ENCODE results near the gene PAPPA2. TPM values are rescaled to one million over a fixed set of nuclear protein-coding genes. Genes with fewer than 3 reads are reported as not detected.

PAPPA2 gene
- total and polyA plus RNA-seq, 2 donors (not counting 1 experiment from before 2014, with no cell fraction given): not detected

- no peaks in the 10 kb centered on the region for H3K4me1 Mint-ChIP-seq
- no peaks in the 10 kb centered on the region for H3K9me3 Mint-ChIP-seq (ENCODE audit: insufficient read depth)
- Histone ChIP-seq H3K9me3 (ENCODE audit: control extremely low read depth in 1 of 3, control insufficient read depth in 2 of 3, insufficient read depth in 1 of 3, low read length in 2 of 3) (no peaks in the 10 kb centered on the region), H4K20me1 (ENCODE audit: control insufficient read depth, insufficient read depth, low read length, poor library complexity, severe bottlenecking) (no peaks in the 10 kb centered on the region), H3K4me2 (replicated peaks; ENCODE audit: low read depth, low read length, poor library complexity, severe bottlenecking) (no peak overlapping the region), H3K79me2 (ENCODE audit: control insufficient read depth, insufficient read depth, low read length) (no peaks in the 10 kb centered on the region), H3K27me3 (replicated peaks in 1 of 4; ENCODE audit: control extremely low read depth in 1 of 4, control insufficient read depth in 3 of 4, insufficient read depth in 4 of 4, low read length in 3 of 4) (no peaks in the 10 kb centered on the region), H3K4me3 (ENCODE audit: control extremely low read depth in 1 of 5, extremely low read depth in 1 of 5, insufficient read depth in 1 of 5, low read depth in 2 of 5, low read length in 4 of 5) (no peak overlapping the region), H3K4me1 (ENCODE audit: control insufficient read depth in 2 of 2, insufficient read depth in 2 of 2, low read length in 2 of 2) (no peaks in the 10 kb centered on the region), H3K9ac (ENCODE audit: low read length) (no peak overlapping the region), H3K36me3 (replicated peaks in 1 of 2; ENCODE audit: control extremely low read depth in 1 of 2, control insufficient read depth in 1 of 2, extremely low read depth in 1 of 2, insufficient read depth in 2 of 2, low read length in 1 of 2) (no peaks in the 10 kb centered on the region), H3K27ac (ENCODE audit: low read length in 2 of 2) (no peak overlapping the region), H2AFZ (ENCODE audit: insufficient read depth, low read depth, low read length, poor library complexity, severe bottlenecking) (no peak overlapping the region)
- ATAC-seq (ENCODE audit: low read depth) (no peak), DNase-seq (no peak)
- ChIA-PET CTCF (no interaction called here), POLR2A (no interaction called here)
- 90% methylated on average over 2 of the region's 2 CpGs for WGBS (ENCODE audit: insufficient coverage)
- TF ChIP-seq CTCF (IDR thresholded peaks at IDR 0.05): no peak
- TF ChIP-seq EZH2 (IDR thresholded peaks at IDR 0.05; ENCODE audit: borderline replicate concordance, insufficient read depth, low read depth, low read length, poor library complexity, severe bottlenecking): no peak
- H3K27ac Mint-ChIP-seq: no peak overlapping the region
- H3K27me3 Mint-ChIP-seq: peaks cover 4% of the 10 kb centered on the region
- intact Hi-C loops (cut with micrococcal nuclease): no loop called here
- no peak overlapping the region for H3K4me3 Mint-ChIP-seq
Measured at GRCh38 chr1:176434234-176434633, 28.7 kb upstream of the PAPPA2 start.

- no peak for DNase-seq
- intact Hi-C loops (cut with micrococcal nuclease): no loop called here
- no peaks in the 10 kb centered on the region for H4K20me1 ChIP-seq (ENCODE audit: control insufficient read depth, insufficient read depth, low read length, poor library complexity, severe bottlenecking)
- ChIA-PET CTCF (no interaction called here), POLR2A (no interaction called here)
- H3K9me3 Mint-ChIP-seq (ENCODE audit: insufficient read depth): no peaks in the 10 kb centered on the region
- H3K36me3 ChIP-seq (replicated peaks in 1 of 2; ENCODE audit: control extremely low read depth in 1 of 2, control insufficient read depth in 1 of 2, extremely low read depth in 1 of 2, insufficient read depth in 2 of 2, low read length in 1 of 2): no peaks in the 10 kb centered on the region
- H3K4me1 Mint-ChIP-seq: no peaks in the 10 kb centered on the region
- no peak overlapping the region for H3K27ac ChIP-seq (ENCODE audit: low read length in 2 of 2)
- no peak overlapping the region for H3K4me2 ChIP-seq (replicated peaks; ENCODE audit: low read depth, low read length, poor library complexity, severe bottlenecking)
- H3K79me2 ChIP-seq (ENCODE audit: control insufficient read depth, insufficient read depth, low read length): no peaks in the 10 kb centered on the region
- H2AFZ ChIP-seq (ENCODE audit: insufficient read depth, low read depth, low read length, poor library complexity, severe bottlenecking): no peak overlapping the region
- H3K9me3 ChIP-seq (ENCODE audit: control extremely low read depth in 1 of 3, control insufficient read depth in 2 of 3, insufficient read depth in 1 of 3, low read length in 2 of 3): no peaks in the 10 kb centered on the region
- H3K27me3 Mint-ChIP-seq: peaks cover 4% of the 10 kb centered on the region
- TF ChIP-seq CTCF (IDR thresholded peaks at IDR 0.05) (no peak), EZH2 (IDR thresholded peaks at IDR 0.05; ENCODE audit: borderline replicate concordance, insufficient read depth, low read depth, low read length, poor library complexity, severe bottlenecking) (no peak)
- H3K4me3 ChIP-seq (ENCODE audit: control extremely low read depth in 1 of 5, extremely low read depth in 1 of 5, insufficient read depth in 1 of 5, low read depth in 2 of 5, low read length in 4 of 5): no peak overlapping the region
- no peak for ATAC-seq (ENCODE audit: low read depth)
- H3K4me3 Mint-ChIP-seq: no peak overlapping the region
- H3K4me1 ChIP-seq (ENCODE audit: control insufficient read depth in 2 of 2, insufficient read depth in 2 of 2, low read length in 2 of 2): no peaks in the 10 kb centered on the region
- H3K9ac ChIP-seq (ENCODE audit: low read length): no peak overlapping the region
- no peak overlapping the region for H3K27ac Mint-ChIP-seq
- H3K27me3 ChIP-seq (replicated peaks in 1 of 4; ENCODE audit: control extremely low read depth in 1 of 4, control insufficient read depth in 3 of 4, insufficient read depth in 4 of 4, low read length in 3 of 4): no peaks in the 10 kb centered on the region
Measured at GRCh38 chr1:176436251-176436650, 26.7 kb upstream of the PAPPA2 start.

Measured in B cell (primary cell).